ENCODE data around the gene ESAM.

ESAM gene

GRCh38 chr11:124716591-124716990, 45.5 kb downstream of the ESAM start:
- no peak for DNase-seq (ENCODE audit: low spot score)
- TF ChIP-seq, protein P1, sequence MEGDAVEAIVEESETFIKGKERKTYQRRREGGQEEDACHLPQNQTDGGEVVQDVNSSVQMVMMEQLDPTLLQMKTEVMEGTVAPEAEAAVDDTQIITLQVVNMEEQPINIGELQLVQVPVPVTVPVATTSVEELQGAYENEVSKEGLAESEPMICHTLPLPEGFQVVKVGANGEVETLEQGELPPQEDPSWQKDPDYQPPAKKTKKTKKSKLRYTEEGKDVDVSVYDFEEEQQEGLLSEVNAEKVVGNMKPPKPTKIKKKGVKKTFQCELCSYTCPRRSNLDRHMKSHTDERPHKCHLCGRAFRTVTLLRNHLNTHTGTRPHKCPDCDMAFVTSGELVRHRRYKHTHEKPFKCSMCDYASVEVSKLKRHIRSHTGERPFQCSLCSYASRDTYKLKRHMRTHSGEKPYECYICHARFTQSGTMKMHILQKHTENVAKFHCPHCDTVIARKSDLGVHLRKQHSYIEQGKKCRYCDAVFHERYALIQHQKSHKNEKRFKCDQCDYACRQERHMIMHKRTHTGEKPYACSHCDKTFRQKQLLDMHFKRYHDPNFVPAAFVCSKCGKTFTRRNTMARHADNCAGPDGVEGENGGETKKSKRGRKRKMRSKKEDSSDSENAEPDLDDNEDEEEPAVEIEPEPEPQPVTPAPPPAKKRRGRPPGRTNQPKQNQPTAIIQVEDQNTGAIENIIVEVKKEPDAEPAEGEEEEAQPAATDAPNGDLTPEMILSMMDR (IDR thresholded peaks at IDR 0.05; ENCODE audit: extremely low read depth, insufficient read depth, missing control alignments): no peak
- in situ Hi-C loops (cut with MboI; ENCODE audit: low pct_unique_long_range_greater_than_20kb, low sequenced_read_pairs, unreplicated experiment): no loop called here

GRCh38 chr11:124712392-124712791, 49.7 kb downstream of the ESAM start:
- TF ChIP-seq, protein P1 (IDR thresholded peaks at IDR 0.05; ENCODE audit: extremely low read depth, insufficient read depth, missing control alignments): no peak
- in situ Hi-C loops (cut with MboI; ENCODE audit: low pct_unique_long_range_greater_than_20kb, low sequenced_read_pairs, unreplicated experiment): no loop called here
- DNase-seq (ENCODE audit: low spot score): no peak

DNA sequence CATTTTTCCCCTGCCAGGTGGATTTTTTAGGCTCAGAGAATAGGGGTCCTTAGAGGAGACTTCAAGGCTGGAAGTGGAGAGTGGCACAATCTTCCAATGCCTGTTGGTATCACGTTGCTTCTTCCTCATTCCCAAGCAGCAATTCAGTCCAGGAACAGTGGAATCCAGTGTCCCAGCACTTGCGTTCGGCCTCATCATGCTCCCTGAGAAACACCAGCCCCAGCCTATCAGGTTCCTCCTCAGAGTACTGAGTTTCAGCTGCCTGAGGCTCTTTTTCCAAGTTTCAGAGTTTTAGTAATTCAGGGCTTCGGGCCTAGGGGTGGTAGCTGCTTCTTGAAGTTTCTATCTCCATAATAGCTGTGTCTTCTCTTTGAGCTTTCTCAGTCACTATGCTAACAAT, 54.3 kb downstream of the ESAM start:
- in situ Hi-C loops (cut with MboI; ENCODE audit: low pct_unique_long_range_greater_than_20kb, low sequenced_read_pairs, unreplicated experiment): no loop called here
- no peak for DNase-seq (ENCODE audit: low spot score)
- TF ChIP-seq, protein P1 (IDR thresholded peaks at IDR 0.05; ENCODE audit: extremely low read depth, insufficient read depth, missing control alignments): no peak

All from GM13977 (cell line).